HL-60 (cell line): ENCODE results near the gene PTTG1IP2.

ENCODE experiments used
- DNase-seq, 2 experiments: peaks; one replicate each; pipeline ENCODE4 v3.0.0-alpha.2; 2010 to 2020; ENCODE audit warnings: low read depth in 1 of 2, low spot score in 1 of 2
- H3K27ac ChIP-seq: fragments of 250-450 bp; sonication (Bioruptor Pico); replicated peaks from 2 replicates; pipeline ENCODE4 v1.5.1; 2020; ENCODE audit warnings: mild to moderate bottlenecking, moderate library complexity
- H3K27me3 ChIP-seq: fragments of 250-450 bp; sonication (Bioruptor Pico); 2 replicates; pipeline ENCODE4 v1.5.1; 2021; ENCODE audit warnings: mild to moderate bottlenecking, moderate library complexity; ENCODE audit not compliant: insufficient read depth, poor library complexity, severe bottlenecking
- H3K4me3 ChIP-seq: replicated peaks from 2 replicates; pipeline ENCODE4 v1.5.1; 2011; ENCODE audit warnings: mild to moderate bottlenecking, control low read depth, low read length; ENCODE audit not compliant: insufficient read depth
- CTCF ChIP-seq: IDR thresholded peaks from one replicate; pipeline ENCODE4 v1.5.1; 2011; ENCODE audit warnings: low read length, control low read depth, inconsistent platforms; ENCODE audit not compliant: insufficient read depth
- GABPA ChIP-seq: IDR thresholded peaks from 2 replicates; pipeline ENCODE4 v1.6.1; 2012; ENCODE audit warnings: low read depth
- POLR2AphosphoS5 ChIP-seq: IDR thresholded peaks from 2 replicates; pipeline ENCODE4 v1.6.1; 2012; ENCODE audit warnings: low read depth
- REST ChIP-seq: IDR thresholded peaks from 2 replicates; pipeline ENCODE4 v1.6.1; 2012; ENCODE audit warnings: low read depth; ENCODE audit not compliant: insufficient replicate concordance
- SPI1 ChIP-seq: IDR thresholded peaks from 2 replicates; pipeline ENCODE4 v1.6.1; 2012; ENCODE audit warnings: low read depth, mild to moderate bottlenecking, borderline replicate concordance

PTTG1IP2 gene

GRCh38 chr7:90473814-90474213, 4.4 kb downstream of the PTTG1IP2 start:
- no peak overlapping the region for H3K4me3 ChIP-seq

GRCh38 chr7:90474284-90475210, 5.1 kb downstream of the PTTG1IP2 start:
- Histone ChIP-seq H3K27me3 (peaks cover 3% of the 10 kb centered on the region), H3K4me3 (no peak overlapping the region), H3K27ac (no peak overlapping the region)
- TF ChIP-seq GABPA, result no peak
- no peak for TF ChIP-seq CTCF
- no peak for TF ChIP-seq REST
- TF ChIP-seq SPI1, result no peak
- no peak for TF ChIP-seq POLR2AphosphoS5
- no peak for DNase-seq

More at GRCh38 chr7:90473814-90474213, 4.4 kb downstream of the PTTG1IP2 start:
- TF ChIP-seq REST (no peak), CTCF (no peak), POLR2AphosphoS5 (no peak), SPI1 (no peak), GABPA (no peak)
- H3K27ac ChIP-seq, result no peak overlapping the region
- no peak for DNase-seq
- peaks cover 3% of the 10 kb centered on the region for H3K27me3 ChIP-seq

GRCh38 chr7:90483251-90483650, 13.8 kb downstream of the PTTG1IP2 start:
- peaks cover 12% of the 10 kb centered on the region for H3K27me3 ChIP-seq
- no peak for DNase-seq
- TF ChIP-seq SPI1 (no peak), REST (no peak), CTCF (no peak), GABPA (no peak), POLR2AphosphoS5 (no peak)
- no peak overlapping the region for H3K4me3 ChIP-seq
- H3K27ac ChIP-seq, result no peak overlapping the region
